ENCODE data around the gene NCEH1.

Gene NCEH1

DNA sequence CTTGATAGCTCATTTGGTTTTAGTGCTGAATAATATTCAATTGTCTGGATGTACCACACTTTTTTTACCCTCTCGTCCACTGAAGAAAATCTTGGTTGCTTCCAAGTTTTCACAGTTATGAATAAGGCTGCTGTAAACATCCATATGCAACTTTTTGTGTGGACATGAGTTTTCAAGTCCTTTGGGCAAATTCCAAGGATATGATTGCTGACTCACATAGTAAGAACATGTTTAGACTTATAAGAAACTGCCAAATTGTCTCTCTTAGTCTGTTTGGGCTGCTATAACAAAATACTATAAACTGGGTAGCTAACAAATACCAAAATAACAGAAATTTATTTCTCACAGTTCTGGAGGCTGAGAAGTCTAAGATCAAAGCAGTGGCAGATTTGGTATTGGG lies 128.2 kb downstream of the NCEH1 start:
- no peak for DNase-seq (ENCODE audit: low read depth in 3 of 3, low spot score in 1 of 3)

GRCh38 chr3:172581757-172582166 lies 129.1 kb downstream of the NCEH1 start:
- no peak for DNase-seq (ENCODE audit: low read depth in 3 of 3, low spot score in 1 of 3)

DNA sequence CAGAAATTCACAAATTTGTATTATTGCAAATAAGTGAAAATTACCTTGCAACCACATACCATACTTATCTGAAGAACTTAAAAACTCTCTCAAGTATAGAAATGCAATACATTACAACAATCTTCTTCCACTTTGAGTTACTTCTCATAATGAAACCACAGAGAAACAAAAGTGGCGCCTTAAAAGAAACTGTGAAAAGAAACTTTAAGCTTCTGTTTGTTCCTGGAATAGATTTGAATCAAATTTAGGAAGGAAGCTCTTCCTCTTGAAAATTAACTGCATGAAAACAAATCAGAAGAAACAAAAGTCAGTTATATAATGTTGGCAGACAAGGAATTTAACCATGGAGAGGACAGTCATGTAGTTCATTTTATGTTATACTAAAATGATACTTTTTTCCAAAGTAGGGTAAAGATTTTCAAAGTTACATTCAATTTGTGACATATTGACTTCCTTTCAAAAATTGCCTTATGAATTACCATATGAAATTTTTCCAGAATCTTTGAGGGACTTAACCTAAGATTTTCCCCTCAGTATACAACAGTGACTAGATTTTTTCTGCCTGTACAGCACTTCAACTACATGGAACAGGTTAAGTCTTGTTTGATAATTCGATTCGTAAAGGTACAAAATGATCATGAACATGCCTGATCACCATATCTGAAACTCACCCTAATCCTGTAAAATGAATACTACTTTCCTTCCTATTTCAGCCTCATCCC lies 130.0 kb downstream of the NCEH1 start:
- DNase-seq (ENCODE audit: low read depth in 3 of 3, low spot score in 1 of 3): no peak

Measured in stimulated activated CD4-positive, alpha-beta T cell treated with anti-CD3 and anti-CD28 coated beads, TNF-alpha, amount 100 ng/mL, for 1 hour (primary cell).